Tibial artery (tissue), 4 donors: Measurements from ENCODE around the gene TMEM106B.
A peak's percentile ranks its signal among the peaks of the same experiment; 100 is the strongest.

ENCODE experiments used
- DNase-seq, 2 donors: peaks; one replicate each; pipeline ENCODE4 v3.0.0-alpha.2; 2019
- H3K27ac ChIP-seq, 2 donors: fragments of 200-600 bp; sonication (generic) in 1 of 2; 1 replicate in 1 of 2; 2 replicates in 1 of 2; pipeline ENCODE4 v1.5.1; 2018 to 2019; ENCODE audit warnings: mild to moderate bottlenecking in 1 of 2
- H3K27me3 ChIP-seq, 2 donors: fragments of 200-600 bp; sonication (generic) in 1 of 2; one replicate each; pipeline versions ENCODE4 v1.5.1 to v1.6.0; 2016 to 2019
- H3K36me3 ChIP-seq, 3 donors: fragments of 200-600 bp; sonication (generic) in 2 of 3; one replicate each; pipeline ENCODE4 v1.5.1; 2016 to 2019; ENCODE audit warnings: mild to moderate bottlenecking in 2 of 3
- H3K4me1 ChIP-seq, 4 donors: fragments of 200-600 bp; sonication (generic) in 2 of 4; 1 replicate in 3 of 4; 2 replicates in 1 of 4; pipeline ENCODE4 v1.5.1; 2016 to 2019
- H3K4me3 ChIP-seq, 2 donors: fragments of 200-600 bp; sonication (generic) in 1 of 2; 1 replicate in 1 of 2; 2 replicates in 1 of 2; pipeline ENCODE4 v1.5.1; 2018 to 2019; ENCODE audit warnings: mild to moderate bottlenecking in 2 of 2
- H3K9me3 ChIP-seq, 3 donors: fragments of 200-600 bp; sonication (generic) in 1 of 3; one replicate each; pipeline ENCODE4 v1.5.1; 2016 to 2019
- CTCF ChIP-seq, 2 experiments: fragments of 200-600 bp in 1 of 2; fragments of 450-650 bp in 1 of 2; IDR thresholded peaks; one replicate each; pipeline ENCODE4 v1.5.1; 2017 to 2019; ENCODE audit warnings: antibody characterized with exemption in 2 of 2, mild to moderate bottlenecking in 1 of 2, moderate library complexity in 1 of 2
- intact Hi-C: fragments of 100-400 bp; cut with DNase I; formaldehyde crosslinking; loops from one replicate; pipeline ENCODE4 v1.15.0; 2023; ENCODE audit warnings: low total_unique reads

Gene TMEM106B

GRCh38 chr7:12210179-12211053 lies 678 bp upstream of the TMEM106B start:
- peak overlapping the region; percentile 84 to 92 for H3K27ac ChIP-seq
- H3K9me3 ChIP-seq, result no peaks in the 10 kb centered on the region
- TF ChIP-seq CTCF (IDR thresholded peaks at IDR 0.05), result no peak
- peaks cover 0 to 12% (median 4%) of the 10 kb centered on the region in 4 donors for H3K4me1 ChIP-seq
- DNase-seq, result peak in 1 of 2 donors; percentile 27
- peak overlapping the region; percentile 72 to 86 for H3K4me3 ChIP-seq
- no peaks in the 10 kb centered on the region for H3K36me3 ChIP-seq
- H3K27me3 ChIP-seq, result peaks cover 0 to 6% of the 10 kb centered on the region in 2 donors
- intact Hi-C loops, result no loop called here

- peaks cover 0 to 12% (median 4%) of the 10 kb centered on the region in 4 donors for H3K4me1 ChIP-seq
- peak overlapping the region; percentile 72 to 86 for H3K4me3 ChIP-seq
- peaks cover 0 to 3% (median 0%) of the 10 kb centered on the region in 3 donors for H3K36me3 ChIP-seq
- intact Hi-C loops, result no loop called here
- DNase-seq, result no peak
- H3K27me3 ChIP-seq, result peaks cover 0 to 4% of the 10 kb centered on the region in 2 donors
- no peaks in the 10 kb centered on the region for H3K9me3 ChIP-seq
- no peak for TF ChIP-seq CTCF (IDR thresholded peaks at IDR 0.05)
- H3K27ac ChIP-seq, result peak overlapping the region; percentile 84 to 92
Measured at GRCh38 chr7:12211711-12212485, 804 bp downstream of the TMEM106B start.

- Histone ChIP-seq H3K4me1 (peaks cover 0 to 7% (median 2%) of the 10 kb centered on the region in 4 donors), H3K27me3 (no peaks in the 10 kb centered on the region), H3K36me3 (peaks cover 11 to 24% (median 23%) of the 10 kb centered on the region in 3 donors), H3K27ac (no peak overlapping the region), H3K9me3 (no peaks in the 10 kb centered on the region), H3K4me3 (no peak overlapping the region)
- TF ChIP-seq CTCF (IDR thresholded peaks at IDR 0.05), result no peak
- intact Hi-C loops, result no loop called here
- DNase-seq, result no peak
Measured at GRCh38 chr7:12217311-12217710, 6.2 kb downstream of the TMEM106B start.

- Histone ChIP-seq H3K27ac (no peak overlapping the region), H3K4me3 (no peak overlapping the region), H3K27me3 (no peaks in the 10 kb centered on the region), H3K36me3 (peaks cover 13 to 35% (median 30%) of the 10 kb centered on the region in 3 donors), H3K4me1 (no peaks in the 10 kb centered on the region), H3K9me3 (no peaks in the 10 kb centered on the region)
- TF ChIP-seq CTCF (IDR thresholded peaks at IDR 0.05), result no peak
- no peak for DNase-seq
- intact Hi-C loops, result no loop called here
Measured at GRCh38 chr7:12220389-12221046, 9.4 kb downstream of the TMEM106B start.

- H3K36me3 ChIP-seq, result peaks cover 13 to 32% (median 30%) of the 10 kb centered on the region in 3 donors
- no peaks in the 10 kb centered on the region for H3K27me3 ChIP-seq
- TF ChIP-seq CTCF (IDR thresholded peaks at IDR 0.05), result no peak
- no peak overlapping the region for H3K27ac ChIP-seq
- no peak for DNase-seq
- H3K4me1 ChIP-seq, result no peaks in the 10 kb centered on the region
- H3K4me3 ChIP-seq, result no peak overlapping the region
- H3K9me3 ChIP-seq, result no peaks in the 10 kb centered on the region
- intact Hi-C loops, result no loop called here
Measured at GRCh38 chr7:12221414-12221813, 10.3 kb downstream of the TMEM106B start.
